ENCODE measurements around the gene SRGN.

The SRGN gene

GRCh38 chr10:69123747-69124562 is 36.1 kb downstream of the SRGN start, which contains the start of gene VPS26A:
TSS of gene VPS26A (plus strand) at chr10:69124178. CDS start at chr10:69124278, 100 bp downstream.
- TF ChIP-seq GATA2 (IDR thresholded peaks at IDR 0.05; ENCODE audit: low read depth, low read length), result no peak

DNA sequence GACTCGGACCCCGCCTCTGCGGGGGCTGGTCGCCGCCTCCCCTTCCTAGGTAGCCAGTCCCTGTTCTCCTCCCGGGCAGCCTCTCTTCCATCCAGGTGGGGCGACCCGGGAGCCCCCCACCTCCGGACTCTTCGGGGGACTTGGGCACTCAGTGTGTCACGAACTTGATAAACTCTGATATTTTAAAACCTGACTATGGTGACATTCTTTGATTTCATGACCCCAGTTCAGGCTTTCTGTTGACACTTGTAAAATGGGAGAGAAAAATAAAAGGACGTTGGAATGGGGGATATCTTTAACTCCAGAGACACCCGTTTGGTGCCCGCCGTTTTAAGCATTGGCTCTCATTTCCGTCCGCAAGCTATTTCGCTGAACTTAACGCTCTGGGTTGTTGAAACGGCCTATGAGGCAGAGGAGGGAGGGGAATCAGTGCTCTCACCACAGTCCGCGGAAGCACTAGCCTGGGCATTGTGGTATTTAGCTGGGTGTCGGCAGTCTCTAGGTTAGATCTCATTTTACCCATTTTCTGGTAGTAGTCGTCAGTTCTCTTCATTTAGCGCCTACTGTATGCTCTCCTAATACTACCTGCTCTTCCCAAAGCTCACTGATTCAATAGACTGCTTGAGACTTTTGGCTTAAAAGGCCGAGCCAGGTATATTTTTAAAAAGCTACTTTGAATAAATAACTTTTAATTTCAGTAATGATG is 36.8 kb downstream of the SRGN start:
- TF ChIP-seq GATA2 (IDR thresholded peaks at IDR 0.05; ENCODE audit: low read depth, low read length) (no peak), GATA3 (IDR thresholded peaks at IDR 0.05; ENCODE audit: low read depth, low read length) (no peak)

- TF ChIP-seq GATA3 (IDR thresholded peaks at IDR 0.05; ENCODE audit: low read depth, low read length), result no peak
- TF ChIP-seq GATA2 (IDR thresholded peaks at IDR 0.05; ENCODE audit: low read depth, low read length), result no peak
Observed at GRCh38 chr10:69125554-69125953, 37.7 kb downstream of the SRGN start.

GRCh38 chr10:69130251-69130650 is 42.3 kb downstream of the SRGN start:
- no peak for TF ChIP-seq GATA3 (IDR thresholded peaks at IDR 0.05; ENCODE audit: low read depth, low read length)
- no peak for TF ChIP-seq GATA2 (IDR thresholded peaks at IDR 0.05; ENCODE audit: low read depth, low read length)

- TF ChIP-seq GATA2 (IDR thresholded peaks at IDR 0.05; ENCODE audit: low read depth, low read length) (no peak), GATA3 (IDR thresholded peaks at IDR 0.05; ENCODE audit: low read depth, low read length) (no peak)
Observed at GRCh38 chr10:69139961-69140360, 52.1 kb downstream of the SRGN start.

- TF ChIP-seq GATA3 (IDR thresholded peaks at IDR 0.05; ENCODE audit: low read depth, low read length) (no peak), GATA2 (IDR thresholded peaks at IDR 0.05; ENCODE audit: low read depth, low read length) (no peak)
Observed at GRCh38 chr10:69141304-69141703, 53.4 kb downstream of the SRGN start.

DNA sequence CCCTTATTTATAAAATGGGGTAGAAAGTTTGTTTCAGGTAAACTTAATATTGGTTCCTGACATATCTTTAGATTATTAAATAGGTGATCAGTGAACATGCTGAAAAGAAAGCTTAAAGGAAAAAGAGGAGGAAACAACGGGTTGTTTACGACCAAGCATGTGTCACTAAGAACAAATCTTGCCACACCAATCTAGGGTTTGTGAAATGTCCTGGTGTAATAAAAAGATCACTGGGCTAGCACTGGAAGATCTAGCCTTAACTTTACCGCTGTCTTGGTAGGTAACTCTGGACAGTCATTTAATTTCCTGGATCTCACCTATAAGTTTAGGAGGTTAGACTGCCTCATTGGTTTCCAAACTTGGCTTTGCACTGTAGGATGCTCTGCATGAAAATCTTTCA is 55.1 kb downstream of the SRGN start:
- TF ChIP-seq GATA3 (IDR thresholded peaks at IDR 0.05; ENCODE audit: low read depth, low read length) (no peak), GATA2 (IDR thresholded peaks at IDR 0.05; ENCODE audit: low read depth, low read length) (no peak)

- TF ChIP-seq GATA2 (IDR thresholded peaks at IDR 0.05; ENCODE audit: low read depth, low read length) (no peak), GATA3 (IDR thresholded peaks at IDR 0.05; ENCODE audit: low read depth, low read length) (no peak)
Observed at GRCh38 chr10:69145329-69145728, 57.4 kb downstream of the SRGN start.

DNA sequence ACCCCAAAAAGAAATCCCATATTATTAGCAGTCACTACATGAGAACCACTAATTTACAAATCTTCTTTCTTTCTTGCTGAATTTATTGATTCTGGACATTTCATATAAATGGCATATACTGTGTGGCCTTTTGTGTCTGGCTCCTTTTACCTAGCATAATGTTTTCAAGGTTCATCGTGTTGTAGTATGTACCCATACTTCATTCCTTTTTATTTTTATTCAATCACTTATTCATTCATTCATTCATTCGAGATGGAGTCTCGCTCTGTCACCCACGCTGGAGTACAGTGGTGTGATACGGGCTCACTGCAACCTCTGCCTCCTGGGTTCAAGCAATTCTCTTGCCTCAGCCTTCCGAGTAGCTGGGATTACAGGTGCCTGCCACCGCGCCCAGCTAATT is 58.0 kb downstream of the SRGN start:
- TF ChIP-seq GATA3 (IDR thresholded peaks at IDR 0.05; ENCODE audit: low read depth, low read length), result no peak
- TF ChIP-seq GATA2 (IDR thresholded peaks at IDR 0.05; ENCODE audit: low read depth, low read length), result no peak

- TF ChIP-seq GATA3 (IDR thresholded peaks at IDR 0.05; ENCODE audit: low read depth, low read length), result no peak
- no peak for TF ChIP-seq GATA2 (IDR thresholded peaks at IDR 0.05; ENCODE audit: low read depth, low read length)
Observed at GRCh38 chr10:69146759-69147158, 58.9 kb downstream of the SRGN start.

DNA sequence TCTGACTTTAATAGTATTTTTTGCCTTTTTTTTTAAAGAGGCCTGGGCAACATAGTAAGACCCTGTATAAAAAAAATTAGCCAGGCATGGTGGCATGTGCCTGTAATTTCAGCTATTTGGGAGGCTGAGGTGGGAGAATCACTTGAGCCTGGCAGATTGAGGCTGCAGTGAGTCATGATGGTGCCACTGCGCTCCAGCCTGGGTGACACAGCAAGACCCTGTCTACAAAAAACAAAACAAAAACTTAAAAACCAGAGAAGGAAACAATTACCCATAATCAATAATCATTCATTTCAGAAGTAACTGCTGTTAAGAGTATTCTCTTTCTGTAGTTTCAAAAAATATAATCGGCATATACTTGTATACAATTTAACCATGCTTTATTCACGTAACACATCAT is 64.1 kb downstream of the SRGN start:
- no peak for TF ChIP-seq GATA3 (IDR thresholded peaks at IDR 0.05; ENCODE audit: low read depth, low read length)
- no peak for TF ChIP-seq GATA2 (IDR thresholded peaks at IDR 0.05; ENCODE audit: low read depth, low read length)

DNA sequence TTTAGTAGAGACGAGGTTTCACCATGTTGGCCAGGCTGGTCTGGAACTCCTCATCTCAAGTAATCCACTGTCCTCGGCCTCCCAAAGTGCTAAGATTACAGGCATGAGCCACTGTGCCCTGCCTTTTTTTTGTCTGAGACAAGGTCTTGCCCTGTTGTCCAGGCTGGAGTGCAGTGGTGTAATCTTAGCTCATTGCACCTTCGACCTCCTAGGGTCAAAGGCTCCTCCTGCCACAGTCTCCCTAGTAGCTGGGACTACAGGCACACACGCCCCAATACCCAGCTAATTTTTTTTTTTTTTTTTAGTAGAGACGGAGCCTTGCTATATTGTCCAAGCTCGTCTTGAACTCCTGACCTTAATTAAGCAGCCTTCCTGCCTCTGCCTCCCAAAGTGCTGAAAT is 65.3 kb downstream of the SRGN start:
- TF ChIP-seq GATA3 (IDR thresholded peaks at IDR 0.05; ENCODE audit: low read depth, low read length), result no peak
- no peak for TF ChIP-seq GATA2 (IDR thresholded peaks at IDR 0.05; ENCODE audit: low read depth, low read length)
